Activated naive CD8-positive, alpha-beta T cell (primary cell): ENCODE measurements around the gene GPD1L.
"Not testable (repeated sequence)": the region's sequence is repeated elsewhere in the genome, so short reads cannot be mapped to it uniquely, and the experiment has no call there.

Experiments used
- H3K27ac Mint-ChIP-seq: one replicate; pipeline ENCODE4 v1.8.0; 2021; ENCODE audit warnings: mixed read lengths
- H3K27me3 Mint-ChIP-seq: one replicate; pipeline ENCODE4 v1.8.0; 2021; ENCODE audit warnings: mixed read lengths
- H3K36me3 Mint-ChIP-seq: one replicate; pipeline ENCODE4 v1.8.0; 2021; ENCODE audit warnings: mixed read lengths
- H3K4me1 Mint-ChIP-seq: one replicate; pipeline ENCODE4 v1.8.0; 2021; ENCODE audit warnings: low read depth, mixed read lengths
- H3K4me3 Mint-ChIP-seq: one replicate; pipeline ENCODE4 v1.8.0; 2021; ENCODE audit warnings: mild to moderate bottlenecking, mixed read lengths
- H3K9me3 Mint-ChIP-seq: one replicate; pipeline ENCODE4 v1.8.0; 2021; ENCODE audit warnings: low read depth, mixed read lengths

Gene GPD1L

DNA sequence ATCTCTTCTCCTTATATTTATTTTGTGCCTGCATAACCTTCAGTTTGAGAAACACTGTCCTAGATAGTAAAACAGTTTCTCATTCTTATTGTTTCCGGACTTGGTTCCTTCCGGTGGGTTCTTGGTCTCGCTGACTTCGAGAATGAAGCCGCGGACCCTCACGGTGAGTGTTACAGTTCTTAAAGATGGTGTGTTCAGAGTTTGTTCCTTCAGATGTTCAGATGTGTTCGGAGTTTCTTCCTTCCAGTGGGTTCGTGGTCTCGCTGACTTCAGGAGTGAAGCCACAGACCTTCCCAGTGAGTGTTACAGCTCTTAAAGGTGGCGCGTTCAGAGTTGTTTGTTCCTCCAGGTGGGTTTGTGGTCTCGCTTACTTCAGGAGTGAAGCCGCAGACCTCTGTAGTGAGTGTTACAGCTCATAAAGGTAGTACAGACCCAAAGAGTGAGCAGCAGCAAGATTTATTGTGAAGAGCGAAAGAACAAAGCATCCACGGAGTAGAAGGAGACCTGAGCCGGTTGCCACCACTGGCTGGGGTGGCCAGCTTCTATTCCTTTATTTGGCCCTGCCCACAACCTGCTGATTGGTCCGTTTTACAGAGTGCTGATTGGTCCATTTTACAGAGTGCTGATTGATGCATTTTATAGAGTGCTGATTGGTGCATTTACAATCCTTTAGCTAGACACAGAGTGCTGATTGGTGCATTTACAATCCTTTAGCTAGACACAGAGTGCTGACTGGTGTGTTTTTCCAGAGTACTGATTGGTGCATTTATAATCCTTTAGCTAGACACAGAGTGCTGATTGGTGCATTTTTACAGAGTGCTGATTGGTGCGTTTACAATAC, 8.3 kb downstream of the GPD1L start:
- not testable (repeated sequence) for H3K27me3 Mint-ChIP-seq, H3K9me3 Mint-ChIP-seq
- Mint-ChIP-seq H3K4me1 (peaks cover 78% of the 10 kb centered on the region), H3K27ac (peak overlapping the region; percentile 92), H3K4me3 (peak overlapping the region; percentile 91), H3K36me3 (peaks cover 13% of the 10 kb centered on the region)

DNA sequence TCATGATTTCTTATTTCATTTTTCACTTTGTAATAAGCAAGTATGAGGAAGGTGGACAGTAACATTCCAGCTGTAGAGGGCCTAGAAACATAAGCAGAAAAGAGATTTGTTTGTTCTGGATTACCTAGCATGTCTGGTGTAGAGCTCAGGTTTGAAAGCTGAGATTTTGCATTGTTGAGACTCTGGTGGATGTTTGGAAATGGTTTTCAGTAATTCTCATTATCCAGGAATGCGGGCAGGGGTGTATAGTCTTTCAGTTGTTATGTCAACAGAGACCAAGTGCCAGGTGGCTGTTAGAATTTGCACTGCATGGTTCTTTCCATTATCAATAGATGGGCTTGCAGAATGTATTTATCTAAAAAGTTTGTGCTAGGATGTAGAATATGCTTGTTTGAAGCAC, 10.9 kb downstream of the GPD1L start:
- no peak overlapping the region for H3K4me3 Mint-ChIP-seq
- peaks cover 3% of the 10 kb centered on the region for H3K9me3 Mint-ChIP-seq
- H3K4me1 Mint-ChIP-seq = peaks cover 70% of the 10 kb centered on the region
- peaks cover 7% of the 10 kb centered on the region for H3K36me3 Mint-ChIP-seq
- no peaks in the 10 kb centered on the region for H3K27me3 Mint-ChIP-seq
- H3K27ac Mint-ChIP-seq = no peak overlapping the region

DNA sequence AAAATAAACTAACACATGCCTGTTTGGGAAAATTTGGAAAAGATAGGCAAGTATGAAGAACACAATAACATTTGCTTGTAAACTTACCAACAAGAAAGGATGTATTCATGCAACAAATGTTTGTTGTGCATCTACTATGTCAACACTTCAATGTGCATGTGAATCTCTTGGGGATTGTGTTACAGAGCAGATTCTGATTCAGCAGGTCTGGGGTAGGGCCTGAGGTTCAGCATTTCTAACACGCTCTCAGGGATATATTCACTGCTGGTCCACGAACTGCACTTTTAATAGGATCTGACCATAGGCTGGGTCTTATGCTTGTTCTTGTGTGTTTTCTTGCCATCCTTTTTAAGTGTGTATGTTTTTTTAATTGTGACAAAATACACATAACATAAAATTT, 11.8 kb downstream of the GPD1L start:
- Mint-ChIP-seq H3K4me1 (peaks cover 65% of the 10 kb centered on the region), H3K4me3 (no peak overlapping the region), H3K27me3 (no peaks in the 10 kb centered on the region), H3K9me3 (peaks cover 3% of the 10 kb centered on the region), H3K36me3 (peaks cover 9% of the 10 kb centered on the region), H3K27ac (no peak overlapping the region)

DNA sequence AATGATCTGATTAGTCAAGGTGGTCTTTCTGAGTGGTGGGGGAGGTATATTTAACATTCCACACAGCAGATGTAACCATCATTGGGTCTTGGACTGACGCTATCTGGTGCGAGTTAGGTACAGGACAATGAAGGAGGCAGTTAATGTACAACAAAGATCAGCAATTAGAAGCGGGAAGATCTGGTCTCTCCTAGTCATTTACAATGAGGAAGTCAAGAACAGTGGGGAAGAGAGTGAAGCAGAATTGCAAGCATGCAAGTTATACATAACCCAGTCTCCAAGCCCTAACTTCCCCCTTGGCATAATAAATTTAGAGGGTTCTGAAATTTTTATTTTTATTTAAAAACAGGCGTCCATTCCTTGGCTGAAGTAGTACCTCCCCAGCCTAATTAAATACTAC, 14.1 kb downstream of the GPD1L start:
- no peak overlapping the region for H3K27ac Mint-ChIP-seq
- peaks cover 8% of the 10 kb centered on the region for H3K36me3 Mint-ChIP-seq
- H3K27me3 Mint-ChIP-seq = no peaks in the 10 kb centered on the region
- H3K9me3 Mint-ChIP-seq = no peaks in the 10 kb centered on the region
- H3K4me3 Mint-ChIP-seq = no peak overlapping the region
- peaks cover 48% of the 10 kb centered on the region for H3K4me1 Mint-ChIP-seq

DNA sequence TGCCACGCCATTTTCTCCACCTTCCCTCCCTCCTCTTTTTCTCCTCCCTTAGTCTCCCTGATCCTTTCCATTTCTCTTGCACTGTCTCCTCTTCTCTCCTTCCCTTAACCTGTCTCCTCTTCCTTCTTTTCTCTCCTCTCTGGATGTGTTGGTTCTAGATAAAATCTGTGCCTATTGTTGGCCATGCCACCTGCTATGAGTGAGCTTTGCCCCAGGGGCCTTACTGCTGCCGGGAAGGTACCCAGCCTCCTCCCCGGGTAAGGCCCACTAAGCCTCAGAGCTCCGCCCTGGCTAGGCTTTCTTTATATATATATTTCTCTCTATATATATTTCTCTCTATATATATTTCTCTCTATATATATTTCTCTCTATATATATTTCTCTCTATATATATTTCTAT, 14.7 kb downstream of the GPD1L start:
- Mint-ChIP-seq H3K27me3 (no peaks in the 10 kb centered on the region), H3K36me3 (peaks cover 7% of the 10 kb centered on the region), H3K4me1 (peaks cover 49% of the 10 kb centered on the region), H3K4me3 (no peak overlapping the region), H3K9me3 (no peaks in the 10 kb centered on the region), H3K27ac (no peak overlapping the region)

DNA sequence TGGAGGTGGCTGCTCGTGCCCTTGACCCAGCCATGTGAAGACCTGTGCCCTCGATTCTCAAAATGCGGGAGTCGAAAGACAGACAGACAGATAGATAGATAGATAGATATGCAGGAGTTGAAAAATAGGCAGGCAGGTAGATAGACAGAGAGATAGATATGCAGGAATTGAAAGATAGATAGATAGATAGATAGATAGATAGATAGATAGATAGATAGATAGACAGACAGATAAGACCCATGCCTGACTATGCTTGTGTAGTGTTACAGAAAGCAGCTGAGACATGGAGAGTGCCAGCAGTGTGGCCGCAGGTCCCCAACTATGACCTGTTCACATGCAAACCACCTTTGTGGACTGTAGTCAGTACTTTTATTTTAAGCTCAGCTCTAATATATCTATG, 17.2 kb downstream of the GPD1L start:
- H3K4me3 Mint-ChIP-seq = no peak overlapping the region
- H3K27me3 Mint-ChIP-seq = no peaks in the 10 kb centered on the region
- no peaks in the 10 kb centered on the region for H3K9me3 Mint-ChIP-seq
- no peak overlapping the region for H3K27ac Mint-ChIP-seq
- H3K4me1 Mint-ChIP-seq = peaks cover 34% of the 10 kb centered on the region
- H3K36me3 Mint-ChIP-seq = peaks cover 12% of the 10 kb centered on the region

DNA sequence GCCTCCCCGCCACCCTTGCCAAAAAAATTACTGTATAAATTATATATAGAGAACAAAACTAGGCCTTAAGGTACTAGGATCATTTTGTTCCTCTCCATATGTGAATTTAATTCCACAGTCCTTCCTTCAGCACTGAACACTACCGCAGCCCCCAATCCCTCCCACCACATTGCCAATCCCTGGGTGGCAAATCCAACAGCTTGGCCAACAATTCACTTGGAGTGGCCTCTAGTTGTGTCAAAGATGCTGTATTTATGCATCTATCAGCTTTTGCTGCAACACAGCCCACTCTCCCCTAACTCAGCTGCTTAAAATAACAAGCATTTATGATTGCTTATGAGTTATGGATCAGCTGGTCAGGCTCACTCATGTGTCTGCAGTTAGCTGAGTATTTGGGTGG, 18.6 kb downstream of the GPD1L start:
- Mint-ChIP-seq H3K36me3 (peaks cover 21% of the 10 kb centered on the region), H3K4me3 (no peak overlapping the region), H3K27me3 (no peaks in the 10 kb centered on the region), H3K4me1 (peaks cover 25% of the 10 kb centered on the region), H3K27ac (no peak overlapping the region), H3K9me3 (no peaks in the 10 kb centered on the region)

DNA sequence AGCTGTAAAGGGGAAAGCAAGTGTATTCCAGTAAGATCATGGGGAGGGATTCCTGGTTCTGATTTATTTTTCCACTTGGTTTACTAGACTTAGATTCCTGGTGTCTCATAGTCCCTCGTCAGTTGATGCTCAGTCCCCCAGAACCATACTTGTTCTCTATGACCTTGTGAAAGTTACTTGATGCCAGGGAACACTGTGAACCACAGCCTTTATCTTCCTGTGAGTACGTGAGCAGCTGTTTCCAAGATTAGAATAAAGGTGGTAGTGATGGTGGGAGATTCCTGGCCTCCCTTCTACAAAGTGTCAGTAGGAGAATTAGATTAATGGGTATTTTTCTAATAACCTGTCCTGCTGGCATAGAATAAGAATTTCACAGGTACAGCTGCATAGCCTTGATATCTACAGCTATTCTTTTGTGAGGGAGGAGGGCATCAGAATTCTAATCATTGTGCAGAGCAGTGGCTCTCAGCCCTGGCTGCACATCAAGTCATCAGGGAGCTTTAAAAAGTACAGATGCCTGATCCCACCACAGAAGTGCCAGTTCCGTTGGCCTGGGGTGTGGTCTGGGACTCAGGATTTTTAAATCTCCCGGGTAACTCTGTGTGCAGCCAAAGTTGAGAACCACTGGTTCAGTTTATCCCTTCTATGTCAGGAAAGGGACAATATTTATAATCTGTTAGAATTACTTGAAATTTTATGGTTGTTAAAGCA, 20.0 kb downstream of the GPD1L start:
- H3K27me3 Mint-ChIP-seq = no peaks in the 10 kb centered on the region
- no peak overlapping the region for H3K27ac Mint-ChIP-seq
- H3K9me3 Mint-ChIP-seq = no peaks in the 10 kb centered on the region
- H3K4me1 Mint-ChIP-seq = peaks cover 16% of the 10 kb centered on the region
- H3K4me3 Mint-ChIP-seq = no peak overlapping the region
- peaks cover 29% of the 10 kb centered on the region for H3K36me3 Mint-ChIP-seq

DNA sequence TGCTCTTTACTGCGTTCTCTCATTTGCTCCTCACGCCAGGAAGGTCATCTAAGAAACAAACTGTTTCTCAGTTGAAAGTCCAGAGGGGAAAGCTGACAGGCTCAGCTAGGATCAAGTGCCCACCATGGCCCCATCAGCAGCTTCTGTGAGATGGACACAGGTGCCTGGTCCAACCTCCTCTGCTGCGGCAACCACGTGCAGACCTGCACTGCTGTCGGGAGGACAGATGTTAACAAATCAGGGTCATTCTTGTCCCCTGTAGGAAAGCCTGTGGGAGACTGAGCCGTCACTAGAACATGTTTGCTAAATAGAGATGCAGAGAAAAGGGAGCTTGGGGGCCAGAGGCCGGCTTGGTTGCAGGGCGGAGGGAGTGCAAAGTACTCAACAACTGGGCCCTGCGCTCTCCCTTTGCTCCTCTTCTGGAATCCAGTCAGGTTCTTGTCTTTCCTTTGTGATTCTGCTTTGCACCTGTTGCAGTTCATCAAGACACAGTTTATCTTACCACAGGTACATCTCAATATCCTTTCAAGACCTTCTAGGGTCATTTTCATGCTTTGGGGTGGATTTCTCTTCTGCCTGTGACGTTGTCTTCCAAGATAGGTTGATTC, 20.9 kb downstream of the GPD1L start:
- no peaks in the 10 kb centered on the region for H3K27me3 Mint-ChIP-seq
- H3K27ac Mint-ChIP-seq = no peak overlapping the region
- H3K4me1 Mint-ChIP-seq = peaks cover 16% of the 10 kb centered on the region
- no peak overlapping the region for H3K4me3 Mint-ChIP-seq
- peaks cover 34% of the 10 kb centered on the region for H3K36me3 Mint-ChIP-seq
- H3K9me3 Mint-ChIP-seq = no peaks in the 10 kb centered on the region

DNA sequence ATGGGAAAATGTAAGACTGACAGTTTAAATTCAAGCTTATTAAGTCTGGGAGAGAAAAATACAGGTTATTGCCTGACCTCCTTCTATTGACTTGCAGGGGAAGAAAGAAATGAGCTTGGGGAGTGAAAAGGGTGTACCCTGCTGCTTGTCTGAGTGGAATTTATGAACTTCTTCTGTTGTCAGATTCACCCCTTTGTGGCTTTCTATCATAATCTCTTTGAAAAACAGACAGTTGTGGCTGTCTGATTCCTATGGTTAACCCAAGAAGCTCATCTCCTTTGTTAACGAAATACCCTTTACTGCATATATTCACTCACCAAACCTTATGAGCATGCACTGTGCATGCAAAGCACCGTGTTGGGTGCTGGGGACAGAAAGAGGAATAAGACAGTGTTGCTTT, 22.5 kb downstream of the GPD1L start:
- Mint-ChIP-seq H3K27ac (no peak overlapping the region), H3K27me3 (no peaks in the 10 kb centered on the region), H3K4me1 (peaks cover 13% of the 10 kb centered on the region), H3K4me3 (no peak overlapping the region), H3K36me3 (peaks cover 31% of the 10 kb centered on the region), H3K9me3 (no peaks in the 10 kb centered on the region)

DNA sequence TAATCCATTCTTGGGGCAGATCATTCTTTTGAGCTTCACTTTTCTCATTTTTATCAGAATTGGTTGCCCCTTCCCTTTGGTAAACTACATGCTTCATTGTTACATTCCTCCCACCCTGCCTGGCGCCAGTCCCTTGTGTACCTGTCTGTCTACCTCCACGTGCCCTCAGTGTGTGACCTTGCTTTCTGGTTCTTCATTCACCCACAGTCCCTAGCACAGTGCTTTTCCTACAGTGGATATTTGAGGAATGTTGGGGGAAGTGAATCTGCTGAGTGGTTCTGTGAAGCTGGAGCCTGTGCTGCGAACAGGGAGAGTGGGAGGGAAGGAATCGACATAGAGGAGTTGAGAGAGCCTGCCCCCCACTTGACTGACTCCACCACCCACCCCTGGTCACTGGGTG, 23.4 kb downstream of the GPD1L start:
- no peaks in the 10 kb centered on the region for H3K27me3 Mint-ChIP-seq
- H3K4me1 Mint-ChIP-seq = peaks cover 13% of the 10 kb centered on the region
- peaks cover 37% of the 10 kb centered on the region for H3K36me3 Mint-ChIP-seq

DNA sequence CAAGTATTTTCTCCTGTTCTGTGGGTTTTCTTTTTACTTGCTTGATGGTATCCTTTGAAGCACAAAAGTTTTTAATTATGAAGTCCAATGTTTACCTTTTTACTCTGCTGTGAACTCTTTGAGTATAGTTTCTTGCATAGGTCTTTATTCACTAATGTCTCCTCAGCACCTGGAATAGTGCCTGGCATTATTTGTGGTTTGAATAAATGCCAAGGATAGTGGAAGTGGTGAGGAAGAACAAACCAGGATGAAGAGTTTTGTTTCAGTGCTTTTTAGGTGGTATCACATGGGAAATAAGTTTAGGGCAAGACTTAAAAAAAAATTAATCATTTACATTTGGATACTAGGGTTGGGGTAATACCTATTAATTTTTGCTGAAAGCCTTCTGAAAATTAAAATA, 25.7 kb downstream of the GPD1L start:
- Mint-ChIP-seq H3K27me3 (peaks cover 3% of the 10 kb centered on the region), H3K36me3 (peaks cover 49% of the 10 kb centered on the region), H3K27ac (no peak overlapping the region)

More for the DNA sequence above, 23.4 kb downstream of the GPD1L start:
- H3K4me3 Mint-ChIP-seq = no peak overlapping the region
- no peak overlapping the region for H3K27ac Mint-ChIP-seq
- H3K9me3 Mint-ChIP-seq = no peaks in the 10 kb centered on the region

DNA sequence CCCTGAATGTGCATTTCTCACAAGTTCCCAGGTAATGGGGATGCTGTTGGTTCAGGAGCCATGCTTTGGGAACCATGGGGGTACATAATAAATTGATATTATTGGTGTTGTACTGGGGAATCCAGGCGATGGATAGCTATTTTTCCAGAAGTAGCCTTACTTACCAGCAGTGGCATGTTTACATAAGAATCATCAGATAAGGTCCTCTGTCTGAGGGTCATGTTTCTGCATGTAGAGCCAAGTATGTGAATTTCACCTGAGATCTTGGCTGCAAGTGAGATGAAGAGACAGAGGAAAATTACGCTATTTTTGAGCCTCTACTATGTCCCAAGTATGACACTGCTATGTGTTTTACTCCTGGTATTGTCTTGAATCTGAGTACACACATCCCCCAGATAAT, 26.3 kb downstream of the GPD1L start:
- H3K4me1 Mint-ChIP-seq = peaks cover 13% of the 10 kb centered on the region
- no peaks in the 10 kb centered on the region for H3K9me3 Mint-ChIP-seq
- H3K27ac Mint-ChIP-seq = no peak overlapping the region
- no peak overlapping the region for H3K4me3 Mint-ChIP-seq
- peaks cover 3% of the 10 kb centered on the region for H3K27me3 Mint-ChIP-seq
- peaks cover 49% of the 10 kb centered on the region for H3K36me3 Mint-ChIP-seq

More for the DNA sequence above, 25.7 kb downstream of the GPD1L start:
- Mint-ChIP-seq H3K9me3 (no peaks in the 10 kb centered on the region), H3K4me3 (no peak overlapping the region), H3K4me1 (peaks cover 7% of the 10 kb centered on the region)

DNA sequence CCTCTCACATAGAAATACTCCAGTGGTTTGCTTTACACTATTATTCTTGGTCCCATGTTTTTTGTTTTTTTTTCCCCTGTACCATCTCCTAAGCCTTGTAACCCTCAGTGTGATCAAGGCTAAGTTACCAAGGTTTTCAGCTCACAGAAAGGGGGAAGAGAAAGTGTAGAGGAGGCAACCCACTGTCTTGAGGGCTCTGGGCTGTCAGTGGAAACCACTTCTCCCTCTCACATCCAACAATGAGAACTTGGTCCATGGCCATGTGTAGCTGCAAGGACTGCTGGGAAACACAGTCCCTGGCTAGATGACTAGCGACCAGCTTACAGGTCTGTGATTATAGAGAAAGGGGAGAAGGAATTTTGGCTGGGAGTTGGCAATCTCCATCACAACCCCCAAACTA, 30.3 kb downstream of the GPD1L start:
- Mint-ChIP-seq H3K4me1 (peaks cover 19% of the 10 kb centered on the region), H3K36me3 (peaks cover 28% of the 10 kb centered on the region), H3K27me3 (peaks cover 3% of the 10 kb centered on the region), H3K9me3 (no peaks in the 10 kb centered on the region), H3K27ac (no peak overlapping the region), H3K4me3 (no peak overlapping the region)

DNA sequence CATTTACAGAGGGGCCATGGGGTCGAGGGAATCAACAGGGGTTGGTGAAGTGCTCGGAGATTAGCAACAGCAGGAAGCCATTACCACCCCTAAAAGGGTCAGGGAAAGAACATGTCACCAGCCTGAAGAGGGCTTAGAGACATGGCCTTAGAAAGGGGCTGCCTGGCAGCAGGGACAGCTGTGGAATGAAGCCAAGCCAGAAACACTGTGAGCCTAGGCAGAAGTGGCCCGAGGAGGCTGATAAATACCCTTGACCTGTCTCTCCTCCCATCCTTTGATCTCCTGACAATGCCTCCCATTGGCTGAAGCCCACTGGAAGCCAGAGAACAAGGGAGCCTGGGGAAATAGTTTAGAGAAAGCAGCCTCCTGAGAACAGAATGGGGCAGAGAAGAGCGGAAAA, 31.4 kb downstream of the GPD1L start:
- peak overlapping the region; percentile 52 for H3K4me3 Mint-ChIP-seq
- H3K27me3 Mint-ChIP-seq = peaks cover 3% of the 10 kb centered on the region
- no peaks in the 10 kb centered on the region for H3K9me3 Mint-ChIP-seq
- H3K4me1 Mint-ChIP-seq = peaks cover 19% of the 10 kb centered on the region
- H3K36me3 Mint-ChIP-seq = peaks cover 26% of the 10 kb centered on the region
- H3K27ac Mint-ChIP-seq = peak overlapping the region; percentile 8
